Lower leg skin (tissue), 3 donors: ENCODE results near the gene TRPM3.

Experiments used
- POLR2A ChIP-seq, 2 donors: fragments of 450-650 bp; IDR thresholded peaks; one replicate each; pipeline ENCODE4 v1.6.1; 2016 to 2017; ENCODE audit warnings: antibody characterized with exemption in 2 of 2, mild to moderate bottlenecking in 1 of 2, moderate library complexity in 1 of 2
- TF ChIP-seq, protein P1 (sequence below), 3 donors: fragments of 450-650 bp; IDR thresholded peaks; one replicate each; pipeline ENCODE4 v1.5.1; 2016; ENCODE audit warnings: antibody characterized with exemption in 3 of 3, mild to moderate bottlenecking in 3 of 3, moderate library complexity in 2 of 3

DNA sequence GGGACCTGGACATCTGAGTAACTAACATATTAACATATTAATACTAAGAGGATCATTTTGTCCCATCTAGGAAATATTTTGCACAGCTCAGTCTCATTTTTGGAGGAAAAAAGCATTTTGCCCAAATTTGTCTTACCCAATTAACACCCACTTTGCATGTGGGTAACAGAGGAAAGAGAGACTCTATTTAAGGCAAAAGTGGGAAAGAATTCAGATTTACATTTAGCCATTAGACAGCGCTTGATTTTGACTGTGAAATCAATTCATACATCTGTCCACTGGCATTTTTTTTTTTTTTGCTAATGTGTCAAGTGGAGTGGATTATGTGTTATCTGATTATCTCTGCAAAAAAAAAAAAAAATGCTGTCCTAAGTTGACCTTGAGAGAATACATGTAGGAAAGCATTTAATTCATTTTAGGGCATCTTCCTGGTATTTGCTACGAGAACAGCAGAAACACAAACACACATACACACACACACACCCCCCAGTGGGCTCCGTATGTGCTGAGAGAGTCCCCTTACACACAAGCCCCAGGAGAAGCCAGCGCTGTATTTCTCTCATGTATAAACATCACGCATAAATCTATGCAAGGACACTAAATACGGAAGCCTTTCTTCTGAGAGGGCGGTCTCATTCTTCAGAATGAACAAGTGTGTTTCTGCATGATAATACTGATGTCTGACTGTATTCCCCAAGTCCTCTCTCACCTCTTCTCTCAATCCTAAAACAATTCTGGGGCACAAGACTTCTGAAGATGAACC, 505.0 kb downstream of the TRPM3 start:
- TF ChIP-seq, protein P1, sequence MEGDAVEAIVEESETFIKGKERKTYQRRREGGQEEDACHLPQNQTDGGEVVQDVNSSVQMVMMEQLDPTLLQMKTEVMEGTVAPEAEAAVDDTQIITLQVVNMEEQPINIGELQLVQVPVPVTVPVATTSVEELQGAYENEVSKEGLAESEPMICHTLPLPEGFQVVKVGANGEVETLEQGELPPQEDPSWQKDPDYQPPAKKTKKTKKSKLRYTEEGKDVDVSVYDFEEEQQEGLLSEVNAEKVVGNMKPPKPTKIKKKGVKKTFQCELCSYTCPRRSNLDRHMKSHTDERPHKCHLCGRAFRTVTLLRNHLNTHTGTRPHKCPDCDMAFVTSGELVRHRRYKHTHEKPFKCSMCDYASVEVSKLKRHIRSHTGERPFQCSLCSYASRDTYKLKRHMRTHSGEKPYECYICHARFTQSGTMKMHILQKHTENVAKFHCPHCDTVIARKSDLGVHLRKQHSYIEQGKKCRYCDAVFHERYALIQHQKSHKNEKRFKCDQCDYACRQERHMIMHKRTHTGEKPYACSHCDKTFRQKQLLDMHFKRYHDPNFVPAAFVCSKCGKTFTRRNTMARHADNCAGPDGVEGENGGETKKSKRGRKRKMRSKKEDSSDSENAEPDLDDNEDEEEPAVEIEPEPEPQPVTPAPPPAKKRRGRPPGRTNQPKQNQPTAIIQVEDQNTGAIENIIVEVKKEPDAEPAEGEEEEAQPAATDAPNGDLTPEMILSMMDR (IDR thresholded peaks at IDR 0.05): no peak
- TF ChIP-seq POLR2A (IDR thresholded peaks at IDR 0.05): no peak
